ENCODE results near the gene ROM1.
A peak's percentile ranks its signal among the peaks of the same experiment; 100 is the strongest.

Gene ROM1

DNA sequence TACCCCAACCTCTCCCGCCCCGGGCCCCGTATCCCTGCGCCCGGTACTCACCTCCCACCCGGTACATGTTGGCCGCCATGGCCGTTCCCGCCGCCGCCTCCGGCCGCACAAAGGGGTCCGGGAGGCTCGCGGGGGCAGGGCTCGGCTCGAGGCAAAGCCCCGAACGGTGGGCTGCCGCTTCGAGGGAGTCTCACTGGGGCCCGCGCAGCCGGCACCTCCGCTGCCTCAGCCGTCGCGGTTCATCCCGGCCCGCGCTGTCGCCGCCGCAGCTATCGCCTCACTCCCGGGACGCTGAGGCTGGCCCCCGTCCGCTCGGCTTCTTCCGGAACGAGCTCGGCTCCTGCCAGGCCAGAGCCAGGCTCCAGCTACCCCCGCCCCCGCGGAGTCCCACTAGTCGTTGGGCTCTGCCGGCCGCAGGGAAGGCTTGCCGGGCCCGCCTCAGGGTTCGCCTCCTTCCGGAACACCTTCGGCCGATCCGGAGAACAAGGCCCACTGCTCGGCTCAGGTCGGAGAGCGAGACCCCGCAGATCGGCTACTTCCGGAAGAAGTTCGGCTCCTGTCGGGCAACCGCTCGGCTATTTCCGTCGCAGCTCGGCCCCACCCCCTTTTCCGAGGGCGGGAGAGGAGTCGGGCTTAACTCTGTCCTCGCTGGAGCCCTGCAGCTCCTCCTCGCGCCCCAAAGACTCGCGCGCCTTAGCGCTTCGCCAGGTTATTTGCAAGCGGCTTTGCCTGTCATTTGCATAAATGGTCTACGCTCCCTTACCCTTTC is 11.5 kb upstream of the ROM1 start, which contains the start of gene MTA2:
TSS of gene MTA2 (minus strand) at position 494 of the 769 bp plus-strand sequence. CDS start at position 79, 415 bp downstream.
- no peaks in the 10 kb centered on the region for H3K27me3 ChIP-seq (ENCODE audit: insufficient read depth, low read length)
- peaks cover 27% of the 10 kb centered on the region for H3K79me2 ChIP-seq (ENCODE audit: insufficient read depth, low read length)
- H3F3A ChIP-seq (ENCODE audit: insufficient read depth, low read length): no peaks in the 10 kb centered on the region
- peaks cover 26% of the 10 kb centered on the region for H3K4me1 ChIP-seq (ENCODE audit: insufficient read depth, low read length, severe bottlenecking)
- no peak within 1 kb of the TSS for H2AFZ ChIP-seq (ENCODE audit: low read length)
- H3K36me3 ChIP-seq (ENCODE audit: insufficient read depth, low read length): peaks cover 84% of the 10 kb centered on the region
- H3K4me3 ChIP-seq (ENCODE audit: low read depth, low read length, poor library complexity, severe bottlenecking): peak within 1 kb of the TSS; percentile 97
- H3K9me2 ChIP-seq (ENCODE audit: low read depth, low read length): no peaks in the 10 kb centered on the region
- no peaks in the 10 kb centered on the region for H4K20me1 ChIP-seq (ENCODE audit: insufficient read depth, low read length)
- no peaks in the 10 kb centered on the region for H3K9me3 ChIP-seq (ENCODE audit: low read length)
- peak within 1 kb of the TSS; percentile 79 for H3K27ac ChIP-seq (ENCODE audit: low read depth, low read length, poor library complexity, severe bottlenecking)
- peak within 1 kb of the TSS; percentile 94 for H3K4me2 ChIP-seq (ENCODE audit: low read length)
- H3K9ac ChIP-seq (ENCODE audit: low read length): peak within 1 kb of the TSS; percentile 100
- TF ChIP-seq, protein P1, sequence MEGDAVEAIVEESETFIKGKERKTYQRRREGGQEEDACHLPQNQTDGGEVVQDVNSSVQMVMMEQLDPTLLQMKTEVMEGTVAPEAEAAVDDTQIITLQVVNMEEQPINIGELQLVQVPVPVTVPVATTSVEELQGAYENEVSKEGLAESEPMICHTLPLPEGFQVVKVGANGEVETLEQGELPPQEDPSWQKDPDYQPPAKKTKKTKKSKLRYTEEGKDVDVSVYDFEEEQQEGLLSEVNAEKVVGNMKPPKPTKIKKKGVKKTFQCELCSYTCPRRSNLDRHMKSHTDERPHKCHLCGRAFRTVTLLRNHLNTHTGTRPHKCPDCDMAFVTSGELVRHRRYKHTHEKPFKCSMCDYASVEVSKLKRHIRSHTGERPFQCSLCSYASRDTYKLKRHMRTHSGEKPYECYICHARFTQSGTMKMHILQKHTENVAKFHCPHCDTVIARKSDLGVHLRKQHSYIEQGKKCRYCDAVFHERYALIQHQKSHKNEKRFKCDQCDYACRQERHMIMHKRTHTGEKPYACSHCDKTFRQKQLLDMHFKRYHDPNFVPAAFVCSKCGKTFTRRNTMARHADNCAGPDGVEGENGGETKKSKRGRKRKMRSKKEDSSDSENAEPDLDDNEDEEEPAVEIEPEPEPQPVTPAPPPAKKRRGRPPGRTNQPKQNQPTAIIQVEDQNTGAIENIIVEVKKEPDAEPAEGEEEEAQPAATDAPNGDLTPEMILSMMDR (IDR thresholded peaks at IDR 0.05; ENCODE audit: low read length): no peak
- no peak for TF ChIP-seq EZH2 (IDR thresholded peaks at IDR 0.05; ENCODE audit: borderline replicate concordance, low read length)

DNA sequence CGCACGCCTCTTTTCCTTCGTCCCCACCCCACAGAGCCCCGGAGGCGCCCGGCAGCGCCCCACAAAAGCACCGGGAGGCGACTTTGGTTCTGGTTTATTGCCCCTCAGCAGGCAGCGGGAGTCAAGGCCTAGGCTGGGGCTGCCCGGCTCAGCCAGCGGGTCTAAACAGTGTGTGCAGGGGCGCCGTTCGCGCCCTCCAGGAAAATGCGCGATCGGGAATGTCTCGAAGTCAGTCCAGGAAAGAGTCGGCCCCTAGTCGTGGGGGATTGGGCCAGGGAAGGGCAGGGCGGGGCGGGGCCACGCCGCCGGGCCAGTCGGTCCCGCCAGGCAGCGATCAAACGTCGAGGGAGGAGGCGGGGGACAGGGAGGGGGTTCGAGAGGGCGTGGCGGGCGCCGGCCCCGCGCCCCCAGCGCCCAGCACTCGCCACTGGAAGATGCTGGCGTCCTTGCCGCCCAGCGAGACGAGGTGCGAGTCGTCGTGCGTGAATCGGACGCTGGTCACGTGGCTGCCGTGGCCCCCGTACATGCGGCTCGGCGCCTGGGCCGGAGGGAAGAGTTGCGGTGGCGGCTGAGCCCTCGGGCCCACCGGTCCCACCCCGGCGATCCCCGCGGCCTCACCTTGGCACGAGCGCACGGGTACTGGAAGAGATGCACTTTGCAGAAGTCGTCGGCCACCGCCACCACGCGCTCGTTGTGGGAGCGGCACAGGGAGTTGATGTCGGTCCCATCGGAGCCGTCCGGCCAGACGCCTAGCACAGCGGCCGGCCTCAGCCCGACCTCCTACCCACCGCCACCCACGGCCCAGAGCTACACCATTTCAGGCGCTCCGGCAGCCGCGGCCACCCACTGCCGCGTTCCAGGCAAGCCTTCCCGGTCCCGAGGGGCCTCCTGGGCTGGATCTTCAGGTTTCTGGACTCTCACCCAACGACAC is 10.7 kb upstream of the ROM1 start:
- peaks cover 33% of the 10 kb centered on the region for H3K4me1 ChIP-seq (ENCODE audit: insufficient read depth, low read length, severe bottlenecking)
- peaks cover 27% of the 10 kb centered on the region for H3K79me2 ChIP-seq (ENCODE audit: insufficient read depth, low read length)
- H3K36me3 ChIP-seq (ENCODE audit: insufficient read depth, low read length): peaks cover 82% of the 10 kb centered on the region
- no peaks in the 10 kb centered on the region for H3K9me3 ChIP-seq (ENCODE audit: low read length)
- no peak for TF ChIP-seq EZH2 (IDR thresholded peaks at IDR 0.05; ENCODE audit: borderline replicate concordance, low read length)
- TF ChIP-seq, protein P1 (IDR thresholded peaks at IDR 0.05; ENCODE audit: low read length): no peak
- no peaks in the 10 kb centered on the region for H3K9me2 ChIP-seq (ENCODE audit: low read depth, low read length)
- peak overlapping the region; percentile 63 for H3K27ac ChIP-seq (ENCODE audit: low read depth, low read length, poor library complexity, severe bottlenecking)
- peak overlapping the region; percentile 37 for H3K4me2 ChIP-seq (ENCODE audit: low read length)
- no peaks in the 10 kb centered on the region for H3F3A ChIP-seq (ENCODE audit: insufficient read depth, low read length)
- no peak overlapping the region; the same call in 1 of the 2 replicates for H3K9ac ChIP-seq (ENCODE audit: low read length)
- peak overlapping the region; percentile 34 for H3K4me3 ChIP-seq (ENCODE audit: low read depth, low read length, poor library complexity, severe bottlenecking)
- H3K27me3 ChIP-seq (ENCODE audit: insufficient read depth, low read length): no peaks in the 10 kb centered on the region
- no peaks in the 10 kb centered on the region for H4K20me1 ChIP-seq (ENCODE audit: insufficient read depth, low read length)
- H2AFZ ChIP-seq (ENCODE audit: low read length): no peak overlapping the region

DNA sequence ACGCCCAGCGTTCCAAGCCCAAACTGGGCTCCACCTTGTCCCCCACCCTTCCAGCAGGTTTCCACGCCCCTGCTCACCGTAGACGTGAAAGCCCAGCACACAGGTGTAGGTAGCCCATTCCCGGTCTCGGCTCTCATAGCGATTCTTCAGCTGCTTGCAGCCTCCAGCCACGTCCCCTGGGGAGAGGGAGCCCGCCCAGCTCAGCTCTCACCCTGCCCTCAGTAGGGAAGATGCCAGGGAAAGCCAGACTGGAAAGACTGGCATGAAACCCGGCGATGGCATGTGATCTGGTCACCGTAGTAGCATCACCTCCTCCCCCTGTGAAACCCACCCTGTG is 10.0 kb upstream of the ROM1 start:
- Histone ChIP-seq H2AFZ (ENCODE audit: low read length) (no peak overlapping the region), H3K27ac (ENCODE audit: low read depth, low read length, poor library complexity, severe bottlenecking) (no peak overlapping the region), H3K4me3 (ENCODE audit: low read depth, low read length, poor library complexity, severe bottlenecking) (no peak overlapping the region), H3K27me3 (ENCODE audit: insufficient read depth, low read length) (no peaks in the 10 kb centered on the region), H3K9me2 (ENCODE audit: low read depth, low read length) (no peaks in the 10 kb centered on the region), H3F3A (ENCODE audit: insufficient read depth, low read length) (no peaks in the 10 kb centered on the region), H3K9me3 (ENCODE audit: low read length) (no peaks in the 10 kb centered on the region), H3K9ac (ENCODE audit: low read length) (no peak overlapping the region), H3K4me2 (ENCODE audit: low read length) (no peak overlapping the region), H3K4me1 (ENCODE audit: insufficient read depth, low read length, severe bottlenecking) (peaks cover 39% of the 10 kb centered on the region), H3K79me2 (ENCODE audit: insufficient read depth, low read length) (peaks cover 27% of the 10 kb centered on the region), H3K36me3 (ENCODE audit: insufficient read depth, low read length) (peaks cover 76% of the 10 kb centered on the region), H4K20me1 (ENCODE audit: insufficient read depth, low read length) (no peaks in the 10 kb centered on the region)
- TF ChIP-seq, protein P1 (IDR thresholded peaks at IDR 0.05; ENCODE audit: low read length): no peak
- no peak for TF ChIP-seq EZH2 (IDR thresholded peaks at IDR 0.05; ENCODE audit: borderline replicate concordance, low read length)
